Left lung (tissue), 10 donors: Measurements from ENCODE around the gene KCNMB4. TPM values are rescaled to one million over a fixed set of nuclear protein-coding genes. Genes with fewer than 3 reads are reported as not detected.

Experiments
- ATAC-seq: fragments of 200-7000 bp; cut with Tn5 transposase; one replicate; pipeline ENCODE4 v1.9.1; 2020; ENCODE audit warnings: moderate library complexity
- DNase-seq, 4 donors: peaks; one replicate each; pipeline ENCODE4 v3.0.0-alpha.2; 2013 to 2020
- H3K27ac ChIP-seq, 2 donors: fragments of 200-600 bp; sonication (generic) in 1 of 2; one replicate each; pipeline versions ENCODE4 v1.5.0 to v1.8.0; 2020 to 2021
- H3K27me3 ChIP-seq, 2 donors: fragments of 200-600 bp; sonication (generic) in 1 of 2; one replicate each; pipeline versions ENCODE4 v1.5.0 to v1.8.0; 2020 to 2021
- H3K36me3 ChIP-seq, 2 donors: fragments of 200-600 bp; sonication (generic) in 1 of 2; one replicate each; pipeline versions ENCODE4 v1.5.0 to v1.8.0; 2020 to 2021
- H3K4me1 ChIP-seq, 2 donors: fragments of 200-600 bp; one replicate each; pipeline ENCODE4 v1.8.0; 2021
- H3K4me3 ChIP-seq, 2 donors: fragments of 200-600 bp; sonication (generic) in 1 of 2; one replicate each; pipeline versions ENCODE4 v1.5.0 to v1.8.0; 2020 to 2021; ENCODE audit warnings: mild to moderate bottlenecking in 1 of 2
- H3K9me3 ChIP-seq, 2 donors: fragments of 200-600 bp; sonication (generic) in 1 of 2; one replicate each; pipeline versions ENCODE4 v1.5.0 to v1.8.0; 2020 to 2021
- intact Hi-C, 2 donors: fragments of 100-400 bp; cut with DNase I; formaldehyde crosslinking; loops; one replicate each; pipeline versions ENCODE4 v1.11.2 to v1.14.2; 2022
- polyA plus RNA-seq, 6 donors: library from polyadenylated mRNA; unstranded; fragments of 120-200 nt; gene quantifications; one replicate each; pipeline ENCODE4 v1.2.1, GENCODE V29; 2013; ENCODE audit not compliant: insufficient read length in 6 of 6
- total RNA-seq, 2 donors: library from RNA; stranded (reverse); fragmentation: NEBNext Ultra II Directional; extraction: Animal tissue kit (Norgen Biotek cat#: 25700); gene quantifications; one replicate each; pipeline ENCODE4 v1.2.1, GENCODE V29; 2021
- TF ChIP-seq, protein P1 (sequence below), 2 donors: fragments of 200-600 bp; sonication (generic) in 1 of 2; IDR thresholded peaks; one replicate each; pipeline versions ENCODE4 v1.5.0 to v1.8.0; 2021; ENCODE audit warnings: antibody characterized with exemption in 2 of 2
- donor health status: DM: no; HTN: yes; CAD: no.
- donor health status: DM: no; HTN: no; CAD: no.

Gene KCNMB4
- total and polyA plus RNA-seq, 8 donors: 3.9 to 24.7 (median 20.7) TPM

DNA sequence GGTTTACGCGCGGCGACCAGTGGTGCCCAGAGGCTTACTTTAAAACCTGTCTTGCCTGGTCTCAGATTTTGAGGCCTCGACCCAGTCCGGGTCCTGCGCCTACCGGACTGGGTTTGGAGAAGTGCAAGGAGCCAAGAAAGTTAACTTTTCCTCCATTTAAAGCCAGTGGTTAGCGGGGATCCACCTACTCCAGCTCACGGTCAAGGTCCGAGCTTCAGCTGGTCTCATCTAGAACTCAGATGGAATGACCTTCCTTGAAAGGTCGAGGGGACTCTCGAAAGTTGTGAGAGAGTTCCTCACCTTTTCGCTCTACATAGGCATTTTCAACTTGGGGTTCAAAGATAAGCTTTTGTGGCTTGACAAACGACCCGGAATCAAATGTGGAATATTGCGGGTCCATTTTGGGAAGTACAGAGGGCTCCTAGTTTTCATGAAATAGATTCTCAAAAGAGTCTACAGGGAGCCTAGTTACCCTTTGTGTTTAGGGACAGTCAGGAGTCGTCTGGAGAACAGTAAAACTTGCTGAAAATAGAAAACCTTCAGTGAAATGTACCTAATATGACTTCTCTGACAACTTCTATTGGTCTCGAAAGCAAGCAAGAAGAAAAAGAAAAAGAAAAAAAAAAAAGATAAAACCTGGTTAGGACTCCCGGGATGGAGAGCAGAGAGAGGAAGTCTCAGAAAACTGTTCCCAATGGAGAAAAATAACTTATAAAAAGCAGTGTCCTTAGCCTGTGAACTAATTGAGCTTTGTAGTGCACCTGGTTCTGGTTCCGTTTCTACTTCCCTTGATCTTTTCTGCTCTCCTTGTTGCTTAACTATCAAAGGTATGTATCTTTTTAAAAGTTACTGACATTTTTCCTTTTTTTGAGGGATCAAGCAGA is 1.4 kb downstream of the KCNMB4 start:
- intact Hi-C loops: no loop called here
- Histone ChIP-seq H3K4me1 (peaks cover 0 to 16% of the 10 kb centered on the region in 2 donors), H3K27me3 (peaks cover 24 to 61% of the 10 kb centered on the region in 2 donors), H3K27ac (peak overlapping the region in 1 of 2 donors; percentile 25), H3K4me3 (peak overlapping the region; percentile 66 to 76), H3K36me3 (no peaks in the 10 kb centered on the region), H3K9me3 (no peaks in the 10 kb centered on the region)
- peak in 2 of 4 donors; percentile 25 to 27 for DNase-seq
- ATAC-seq: no peak
- TF ChIP-seq, protein P1, sequence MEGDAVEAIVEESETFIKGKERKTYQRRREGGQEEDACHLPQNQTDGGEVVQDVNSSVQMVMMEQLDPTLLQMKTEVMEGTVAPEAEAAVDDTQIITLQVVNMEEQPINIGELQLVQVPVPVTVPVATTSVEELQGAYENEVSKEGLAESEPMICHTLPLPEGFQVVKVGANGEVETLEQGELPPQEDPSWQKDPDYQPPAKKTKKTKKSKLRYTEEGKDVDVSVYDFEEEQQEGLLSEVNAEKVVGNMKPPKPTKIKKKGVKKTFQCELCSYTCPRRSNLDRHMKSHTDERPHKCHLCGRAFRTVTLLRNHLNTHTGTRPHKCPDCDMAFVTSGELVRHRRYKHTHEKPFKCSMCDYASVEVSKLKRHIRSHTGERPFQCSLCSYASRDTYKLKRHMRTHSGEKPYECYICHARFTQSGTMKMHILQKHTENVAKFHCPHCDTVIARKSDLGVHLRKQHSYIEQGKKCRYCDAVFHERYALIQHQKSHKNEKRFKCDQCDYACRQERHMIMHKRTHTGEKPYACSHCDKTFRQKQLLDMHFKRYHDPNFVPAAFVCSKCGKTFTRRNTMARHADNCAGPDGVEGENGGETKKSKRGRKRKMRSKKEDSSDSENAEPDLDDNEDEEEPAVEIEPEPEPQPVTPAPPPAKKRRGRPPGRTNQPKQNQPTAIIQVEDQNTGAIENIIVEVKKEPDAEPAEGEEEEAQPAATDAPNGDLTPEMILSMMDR (IDR thresholded peaks at IDR 0.05): no peak

DNA sequence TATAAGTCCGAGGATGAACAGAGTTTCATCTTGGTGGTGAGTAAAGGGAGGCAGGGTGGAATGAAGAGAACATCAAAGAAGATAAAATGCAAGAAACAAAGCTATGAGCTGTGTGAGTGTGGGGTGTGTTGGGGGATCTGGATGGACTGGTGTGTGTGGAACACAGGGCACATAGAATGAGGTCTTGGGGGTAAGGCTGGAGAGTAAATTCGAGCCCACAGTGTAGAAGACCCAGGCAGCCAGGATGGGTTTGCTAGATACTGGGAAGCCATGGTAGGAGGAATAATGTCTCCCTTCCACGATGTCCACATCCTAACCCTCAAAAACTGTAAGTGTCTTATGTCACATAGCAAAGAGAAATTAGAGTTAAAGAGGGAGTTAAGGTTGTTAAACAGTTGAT is 6.8 kb downstream of the KCNMB4 start:
- Histone ChIP-seq H3K4me3 (no peak overlapping the region), H3K27me3 (peaks cover 0 to 8% of the 10 kb centered on the region in 2 donors), H3K4me1 (no peaks in the 10 kb centered on the region), H3K9me3 (no peaks in the 10 kb centered on the region), H3K36me3 (no peaks in the 10 kb centered on the region), H3K27ac (no peak overlapping the region)
- intact Hi-C loops: no loop called here
- ATAC-seq (no peak), DNase-seq (no peak)
- TF ChIP-seq, protein P1 (IDR thresholded peaks at IDR 0.05): no peak

DNA sequence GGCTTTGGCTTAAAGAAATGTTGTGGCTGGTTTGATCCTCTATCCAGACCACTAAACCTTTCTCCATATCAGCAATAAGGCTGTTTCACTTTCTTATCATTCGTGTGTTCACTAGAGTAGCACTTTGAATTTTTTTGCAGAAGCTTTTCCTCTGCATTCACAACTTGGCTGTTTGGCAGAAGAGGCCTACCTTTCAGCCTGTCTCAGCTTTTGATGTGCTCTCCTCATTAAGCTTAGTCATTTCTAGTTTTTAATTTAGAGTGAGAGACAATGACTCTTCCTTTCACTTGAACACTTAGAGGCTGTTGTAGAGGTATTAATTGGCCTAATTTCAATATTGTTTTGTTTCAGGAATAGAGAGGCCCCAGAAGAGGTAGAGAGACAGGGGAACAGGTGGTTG is 13.8 kb downstream of the KCNMB4 start:
- intact Hi-C loops: no loop called here
- Histone ChIP-seq H3K36me3 (no peaks in the 10 kb centered on the region), H3K4me1 (no peaks in the 10 kb centered on the region), H3K27me3 (no peaks in the 10 kb centered on the region), H3K27ac (no peak overlapping the region), H3K9me3 (no peaks in the 10 kb centered on the region), H3K4me3 (no peak overlapping the region)
- TF ChIP-seq, protein P1 (IDR thresholded peaks at IDR 0.05): no peak
- DNase-seq (no peak), ATAC-seq (no peak)

DNA sequence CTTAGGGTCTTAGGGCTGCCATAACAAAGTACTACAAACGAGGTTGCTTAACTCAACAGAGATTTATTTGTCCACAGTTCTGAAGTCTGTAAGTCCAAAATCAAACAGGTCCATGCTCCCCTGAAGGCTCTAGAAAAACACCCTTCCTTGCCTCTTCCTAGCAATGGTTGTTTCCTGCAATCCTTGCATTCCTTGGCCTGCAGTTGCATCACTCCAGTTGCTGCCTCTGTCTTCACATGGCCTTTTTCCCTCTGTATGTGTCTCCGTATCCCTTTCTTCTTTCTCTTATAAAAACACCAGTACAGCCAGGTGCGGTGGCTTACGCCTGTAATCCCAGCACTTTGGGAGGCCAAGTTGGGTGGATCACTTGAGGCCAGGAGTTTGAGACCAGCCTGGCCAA is 17.4 kb downstream of the KCNMB4 start:
- ATAC-seq (no peak), DNase-seq (no peak)
- TF ChIP-seq, protein P1 (IDR thresholded peaks at IDR 0.05): no peak
- Histone ChIP-seq H3K27ac (no peak overlapping the region), H3K4me1 (no peaks in the 10 kb centered on the region), H3K27me3 (no peaks in the 10 kb centered on the region), H3K4me3 (no peak overlapping the region), H3K36me3 (no peaks in the 10 kb centered on the region), H3K9me3 (no peaks in the 10 kb centered on the region)
- intact Hi-C loops: no loop called here

DNA sequence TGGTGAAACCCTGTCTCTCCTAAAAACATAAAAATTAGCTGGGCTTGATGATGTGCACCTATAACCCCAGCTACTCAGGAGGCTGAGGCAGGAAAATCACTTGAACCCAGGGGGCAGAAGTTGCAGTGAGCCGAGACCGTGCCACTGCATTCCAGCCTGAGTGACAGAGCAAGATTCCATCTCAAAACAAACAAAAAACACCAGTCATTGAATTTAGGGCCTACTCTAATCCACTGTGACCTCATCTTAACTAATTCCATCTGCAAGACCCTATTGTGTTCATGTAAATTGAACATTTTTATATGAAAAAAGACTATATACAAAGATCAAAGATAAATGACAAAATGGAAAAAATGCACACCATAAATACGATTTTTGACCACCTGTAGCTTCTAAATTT is 17.8 kb downstream of the KCNMB4 start:
- Histone ChIP-seq H3K27ac (no peak overlapping the region), H3K36me3 (no peaks in the 10 kb centered on the region), H3K9me3 (no peaks in the 10 kb centered on the region), H3K4me3 (no peak overlapping the region), H3K27me3 (no peaks in the 10 kb centered on the region), H3K4me1 (no peaks in the 10 kb centered on the region)
- no peak for ATAC-seq
- intact Hi-C loops: no loop called here
- TF ChIP-seq, protein P1 (IDR thresholded peaks at IDR 0.05): no peak
- DNase-seq: no peak
